ENCODE measurements around the gene TMEM92. TPM values are rescaled to one million over a fixed set of nuclear protein-coding genes. Genes with fewer than 3 reads are reported as not detected.

The TMEM92 gene
- total RNA-seq, 2 donors from 2014 or later: 34.3 to 35.8 TPM

GRCh38 chr17:50295021-50295420, 20.8 kb downstream of the TMEM92 start:
- H3K4me1 ChIP-seq (ENCODE audit: control insufficient read depth, insufficient read depth, low read length): no peaks in the 10 kb centered on the region
- no peak overlapping the region for H3K4me3 ChIP-seq (ENCODE audit: low read length)
- no peaks in the 10 kb centered on the region for H3K36me3 ChIP-seq (ENCODE audit: control insufficient read depth, insufficient read depth, low read length)
- no peaks in the 10 kb centered on the region for H3K9me3 Mint-ChIP-seq
- no peaks in the 10 kb centered on the region for H3K9me3 ChIP-seq (ENCODE audit: control insufficient read depth, low read length)
- H3K4me3 Mint-ChIP-seq: no peak overlapping the region
- no peak for DNase-seq
- no peak overlapping the region for H3K27ac Mint-ChIP-seq
- H3K27me3 ChIP-seq (ENCODE audit: control insufficient read depth, insufficient read depth, low read length, poor library complexity, severe bottlenecking): no peaks in the 10 kb centered on the region
- H3K36me3 Mint-ChIP-seq (ENCODE audit: low read depth): no peaks in the 10 kb centered on the region
- peaks cover 2% of the 10 kb centered on the region for H3K27me3 Mint-ChIP-seq (ENCODE audit: insufficient read depth)
- no peak overlapping the region for H3K9ac ChIP-seq (ENCODE audit: extremely low read depth, low read length, poor library complexity, severe bottlenecking)
- WGBS, 2 experiments (ENCODE audit: insufficient coverage in 1 of 2, insufficient read length in 1 of 2): 77 to 86% methylated on average over 3 to 4 of the region's 4 CpGs
- no peak overlapping the region for H3K27ac ChIP-seq (ENCODE audit: low read depth, low read length)
- H3K4me1 Mint-ChIP-seq: peaks cover 16% of the 10 kb centered on the region
- TF ChIP-seq CTCF (conservative IDR thresholded peaks at IDR 0.05): no peak

- H3K27ac Mint-ChIP-seq: peak overlapping the region; percentile 84
These were observed 23.2 kb downstream of the TMEM92 start for GRCh38 chr17:50297407-50297865.

GRCh38 chr17:50298018-50298417, 23.8 kb downstream of the TMEM92 start:
- no peak overlapping the region for H3K4me3 Mint-ChIP-seq
- no peaks in the 10 kb centered on the region for H3K27me3 Mint-ChIP-seq (ENCODE audit: insufficient read depth)
- H3K4me1 Mint-ChIP-seq: peaks cover 29% of the 10 kb centered on the region
- Histone ChIP-seq H3K36me3 (ENCODE audit: control insufficient read depth, insufficient read depth, low read length) (no peaks in the 10 kb centered on the region), H3K27me3 (ENCODE audit: control insufficient read depth, insufficient read depth, low read length, poor library complexity, severe bottlenecking) (no peaks in the 10 kb centered on the region), H3K9ac (ENCODE audit: extremely low read depth, low read length, poor library complexity, severe bottlenecking) (no peak overlapping the region), H3K4me1 (ENCODE audit: control insufficient read depth, insufficient read depth, low read length) (no peaks in the 10 kb centered on the region), H3K27ac (ENCODE audit: low read depth, low read length) (no peak overlapping the region), H3K4me3 (ENCODE audit: low read length) (no peak overlapping the region), H3K9me3 (ENCODE audit: control insufficient read depth, low read length) (no peaks in the 10 kb centered on the region)
- no peaks in the 10 kb centered on the region for H3K9me3 Mint-ChIP-seq
- H3K27ac Mint-ChIP-seq: peak overlapping the region; percentile 84
- no peaks in the 10 kb centered on the region for H3K36me3 Mint-ChIP-seq (ENCODE audit: low read depth)
- no peak for TF ChIP-seq CTCF (conservative IDR thresholded peaks at IDR 0.05)
- 84 to 91% methylated on average over 11 of the region's 11 CpGs for WGBS, 2 experiments (ENCODE audit: insufficient coverage in 1 of 2, insufficient read length in 1 of 2)
- DNase-seq: no peak

More at GRCh38 chr17:50297407-50297865, 23.2 kb downstream of the TMEM92 start:
- H3K27me3 ChIP-seq (ENCODE audit: control insufficient read depth, insufficient read depth, low read length, poor library complexity, severe bottlenecking): no peaks in the 10 kb centered on the region
- H3K4me1 Mint-ChIP-seq: peaks cover 25% of the 10 kb centered on the region
- H3K9ac ChIP-seq (ENCODE audit: extremely low read depth, low read length, poor library complexity, severe bottlenecking): no peak overlapping the region
- no peaks in the 10 kb centered on the region for H3K4me1 ChIP-seq (ENCODE audit: control insufficient read depth, insufficient read depth, low read length)
- no peaks in the 10 kb centered on the region for H3K27me3 Mint-ChIP-seq (ENCODE audit: insufficient read depth)
- no peaks in the 10 kb centered on the region for H3K9me3 ChIP-seq (ENCODE audit: control insufficient read depth, low read length)
- H3K36me3 Mint-ChIP-seq (ENCODE audit: low read depth): no peaks in the 10 kb centered on the region
- no peak overlapping the region for H3K4me3 ChIP-seq (ENCODE audit: low read length)
- no peaks in the 10 kb centered on the region for H3K9me3 Mint-ChIP-seq
- H3K27ac ChIP-seq (ENCODE audit: low read depth, low read length): no peak overlapping the region
- WGBS, 2 experiments (ENCODE audit: insufficient coverage in 1 of 2, insufficient read length in 1 of 2): 16 to 41% methylated on average over 4 to 7 of the region's 7 CpGs
- peak; percentile 98 for TF ChIP-seq CTCF (conservative IDR thresholded peaks at IDR 0.05)
- no peaks in the 10 kb centered on the region for H3K36me3 ChIP-seq (ENCODE audit: control insufficient read depth, insufficient read depth, low read length)
- H3K4me3 Mint-ChIP-seq: no peak overlapping the region
- DNase-seq: peak; percentile 96
